ENCODE data around the gene HOXD9.

The HOXD9 gene

GRCh38 chr2:176145085-176145969, 22.8 kb downstream of the HOXD9 start:
- no peak for DNase-seq (ENCODE audit: low read depth)
- TF ChIP-seq MAX (IDR thresholded peaks at IDR 0.05; ENCODE audit: low read depth, low read length) (no peak), POLR2A (IDR thresholded peaks at IDR 0.05; ENCODE audit: extremely low read depth, insufficient read length) (no peak), MYC (IDR thresholded peaks at IDR 0.05; ENCODE audit: low read depth, low read length) (no peak), CTCF (IDR thresholded peaks at IDR 0.05; ENCODE audit: low read depth, low read length) (no peak)
- H3K4me3 ChIP-seq (ENCODE audit: low read depth, low read length) = no peak overlapping the region

- TF ChIP-seq CTCF (IDR thresholded peaks at IDR 0.05; ENCODE audit: low read depth, low read length) (no peak), MYC (IDR thresholded peaks at IDR 0.05; ENCODE audit: low read depth, low read length) (no peak), POLR2A (IDR thresholded peaks at IDR 0.05; ENCODE audit: extremely low read depth, insufficient read length) (no peak), MAX (IDR thresholded peaks at IDR 0.05; ENCODE audit: low read depth, low read length) (no peak)
- H3K4me3 ChIP-seq (ENCODE audit: low read depth, low read length) = no peak overlapping the region
- DNase-seq (ENCODE audit: low read depth) = no peak
Observed at GRCh38 chr2:176146101-176146500, 23.6 kb downstream of the HOXD9 start.

- TF ChIP-seq CTCF (IDR thresholded peaks at IDR 0.05; ENCODE audit: low read depth, low read length) (no peak), MYC (IDR thresholded peaks at IDR 0.05; ENCODE audit: low read depth, low read length) (no peak), POLR2A (IDR thresholded peaks at IDR 0.05; ENCODE audit: extremely low read depth, insufficient read length) (no peak), MAX (IDR thresholded peaks at IDR 0.05; ENCODE audit: low read depth, low read length) (no peak)
- DNase-seq (ENCODE audit: low read depth) = no peak
- H3K4me3 ChIP-seq (ENCODE audit: low read depth, low read length) = no peak overlapping the region
Observed at GRCh38 chr2:176146645-176147044, 24.1 kb downstream of the HOXD9 start.

- DNase-seq (ENCODE audit: low read depth) = no peak
Observed at GRCh38 chr2:176147210-176147799, 24.8 kb downstream of the HOXD9 start.

GRCh38 chr2:176147800-176148496, 25.4 kb downstream of the HOXD9 start:
- no peak for DNase-seq (ENCODE audit: low read depth)
- H3K4me3 ChIP-seq (ENCODE audit: low read depth, low read length) = no peak overlapping the region
- no peak for TF ChIP-seq MAX (IDR thresholded peaks at IDR 0.05; ENCODE audit: low read depth, low read length)
- no peak for TF ChIP-seq CTCF (IDR thresholded peaks at IDR 0.05; ENCODE audit: low read depth, low read length)
- no peak for TF ChIP-seq POLR2A (IDR thresholded peaks at IDR 0.05; ENCODE audit: extremely low read depth, insufficient read length)
- TF ChIP-seq MYC (IDR thresholded peaks at IDR 0.05; ENCODE audit: low read depth, low read length) = no peak

More at GRCh38 chr2:176147210-176147799, 24.8 kb downstream of the HOXD9 start:
- H3K4me3 ChIP-seq (ENCODE audit: low read depth, low read length) = no peak overlapping the region
- TF ChIP-seq POLR2A (IDR thresholded peaks at IDR 0.05; ENCODE audit: extremely low read depth, insufficient read length) = no peak
- TF ChIP-seq CTCF (IDR thresholded peaks at IDR 0.05; ENCODE audit: low read depth, low read length) = no peak
